Measurements from ENCODE around the gene SPATS2.
"Not testable (repeated sequence)": the region's sequence is repeated elsewhere in the genome, so short reads cannot be mapped to it uniquely, and the experiment has no call there.

SPATS2 gene

GRCh38 chr12:49375406-49375805, 8.1 kb downstream of the SPATS2 start:
- no peak overlapping the region for H2AFZ ChIP-seq (ENCODE audit: low read length, unreplicated experiment)
- peaks cover 8% of the 10 kb centered on the region for H3K4me1 ChIP-seq (ENCODE audit: control insufficient read depth, insufficient read depth, low read length, unreplicated experiment)
- H3K27me3 ChIP-seq (ENCODE audit: insufficient read depth, low read length), result no peaks in the 10 kb centered on the region
- peaks cover 87% of the 10 kb centered on the region for H3K79me2 ChIP-seq (ENCODE audit: control insufficient read depth, insufficient read depth, low read length, unreplicated experiment)
- H3K36me3 ChIP-seq (ENCODE audit: insufficient read depth, low read length), result peaks cover 16% of the 10 kb centered on the region
- no peak overlapping the region for H3K4me3 ChIP-seq (ENCODE audit: low read depth, low read length)
- H3K27ac ChIP-seq (ENCODE audit: low read depth, low read length), result no peak overlapping the region

DNA sequence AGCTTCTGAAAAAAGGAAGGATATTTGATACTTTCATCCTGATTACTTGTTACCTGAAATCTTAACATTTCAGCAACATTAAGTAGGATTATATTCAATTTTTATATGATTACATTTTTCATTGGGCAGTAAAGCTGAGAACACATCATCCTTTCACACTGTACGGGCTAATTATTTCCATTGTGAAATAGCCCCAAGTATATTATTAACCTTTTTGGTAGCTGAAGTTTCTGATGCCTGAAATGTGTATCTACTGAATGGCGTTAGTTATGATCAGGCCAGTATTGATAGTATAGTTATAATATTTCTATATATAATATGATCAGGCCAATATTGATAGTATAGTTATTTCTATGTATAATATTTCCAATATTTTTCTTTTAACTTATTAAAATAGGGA, 10.1 kb downstream of the SPATS2 start:
- Histone ChIP-seq H3K36me3 (ENCODE audit: insufficient read depth, low read length) (peaks cover 9% of the 10 kb centered on the region), H3K4me1 (ENCODE audit: control insufficient read depth, insufficient read depth, low read length, unreplicated experiment) (peaks cover 4% of the 10 kb centered on the region), H3K4me3 (ENCODE audit: low read depth, low read length) (no peak overlapping the region), H2AFZ (ENCODE audit: low read length, unreplicated experiment) (no peak overlapping the region), H3K79me2 (ENCODE audit: control insufficient read depth, insufficient read depth, low read length, unreplicated experiment) (peaks cover 86% of the 10 kb centered on the region), H3K27ac (ENCODE audit: low read depth, low read length) (no peak overlapping the region), H3K27me3 (ENCODE audit: insufficient read depth, low read length) (no peaks in the 10 kb centered on the region)

GRCh38 chr12:49380184-49380583, 12.9 kb downstream of the SPATS2 start:
- H3K27ac ChIP-seq (ENCODE audit: low read depth, low read length); H3K27me3 ChIP-seq (ENCODE audit: insufficient read depth, low read length); H2AFZ ChIP-seq (ENCODE audit: low read length, unreplicated experiment); H3K36me3 ChIP-seq (ENCODE audit: insufficient read depth, low read length); H3K4me1 ChIP-seq (ENCODE audit: control insufficient read depth, insufficient read depth, low read length, unreplicated experiment); H3K4me3 ChIP-seq (ENCODE audit: low read depth, low read length): not testable (repeated sequence)
- H3K79me2 ChIP-seq (ENCODE audit: control insufficient read depth, insufficient read depth, low read length, unreplicated experiment), result peaks cover 85% of the 10 kb centered on the region

DNA sequence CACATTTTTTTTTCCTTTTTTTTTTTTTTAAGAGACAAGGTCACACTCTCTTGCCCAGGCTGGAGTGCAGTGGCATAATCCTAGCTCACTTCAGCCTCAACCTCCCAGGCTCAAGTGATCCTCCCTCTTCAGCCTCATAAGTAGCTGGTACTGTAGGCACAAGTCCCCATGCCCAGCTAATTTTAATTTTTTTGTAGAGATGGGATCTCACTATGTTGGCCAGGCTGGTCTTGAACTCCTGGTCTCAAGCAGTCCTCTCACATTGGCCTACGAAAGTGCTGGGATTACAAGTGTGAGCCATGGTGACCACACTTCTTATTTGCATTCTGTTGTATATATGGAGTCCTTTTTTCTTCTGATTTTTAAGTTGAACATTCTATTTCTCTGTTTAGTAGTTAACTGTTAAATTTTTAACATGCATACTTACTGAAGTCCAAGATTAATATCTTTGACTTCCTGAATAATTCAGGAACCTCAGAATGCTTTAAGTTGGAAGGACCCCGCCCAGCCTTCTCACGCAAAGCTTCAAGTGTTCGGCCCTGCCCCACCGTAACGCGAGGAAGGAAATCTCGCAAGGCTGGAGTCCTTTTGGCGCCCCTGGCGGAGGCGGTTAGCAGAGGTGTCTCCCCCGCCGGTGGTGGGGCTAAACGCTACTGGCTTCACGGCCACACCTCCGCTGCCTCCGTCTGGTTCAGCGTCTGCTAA, 21.6 kb downstream of the SPATS2 start:
- peaks cover 8% of the 10 kb centered on the region for H3K36me3 ChIP-seq (ENCODE audit: insufficient read depth, low read length)
- no peaks in the 10 kb centered on the region for H3K27me3 ChIP-seq (ENCODE audit: insufficient read depth, low read length)
- no peak overlapping the region for H2AFZ ChIP-seq (ENCODE audit: low read length, unreplicated experiment)
- peaks cover 83% of the 10 kb centered on the region for H3K79me2 ChIP-seq (ENCODE audit: control insufficient read depth, insufficient read depth, low read length, unreplicated experiment)
- no peak overlapping the region for H3K27ac ChIP-seq (ENCODE audit: low read depth, low read length)
- H3K4me1 ChIP-seq (ENCODE audit: control insufficient read depth, insufficient read depth, low read length, unreplicated experiment), result no peaks in the 10 kb centered on the region
- no peak overlapping the region for H3K4me3 ChIP-seq (ENCODE audit: low read depth, low read length)

DNA sequence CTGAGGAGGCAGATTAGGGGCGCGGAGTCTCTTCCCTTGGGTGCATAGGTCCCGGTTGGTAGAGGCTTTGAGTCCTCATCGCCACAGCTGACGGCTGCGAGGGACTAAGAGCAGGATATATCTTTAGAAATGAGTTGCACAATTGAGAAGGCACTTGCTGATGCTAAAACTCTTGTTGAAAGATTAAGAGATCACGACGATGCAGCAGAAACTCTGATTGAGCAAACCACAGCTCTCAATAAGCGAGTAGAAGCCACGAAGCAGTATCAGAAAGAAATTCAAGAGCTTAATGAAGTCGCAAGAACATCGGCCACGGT, 22.1 kb downstream of the SPATS2 start:
- H3K27me3 ChIP-seq (ENCODE audit: insufficient read depth, low read length), result no peaks in the 10 kb centered on the region
- H3K4me3 ChIP-seq (ENCODE audit: low read depth, low read length), result no peak overlapping the region
- no peaks in the 10 kb centered on the region for H3K4me1 ChIP-seq (ENCODE audit: control insufficient read depth, insufficient read depth, low read length, unreplicated experiment)
- peaks cover 11% of the 10 kb centered on the region for H3K36me3 ChIP-seq (ENCODE audit: insufficient read depth, low read length)
- H3K27ac ChIP-seq (ENCODE audit: low read depth, low read length), result no peak overlapping the region
- H3K79me2 ChIP-seq (ENCODE audit: control insufficient read depth, insufficient read depth, low read length, unreplicated experiment), result peaks cover 83% of the 10 kb centered on the region
- no peak overlapping the region for H2AFZ ChIP-seq (ENCODE audit: low read length, unreplicated experiment)

GRCh38 chr12:49397000-49397399, 29.7 kb downstream of the SPATS2 start:
- Histone ChIP-seq H3K4me3 (ENCODE audit: low read depth, low read length) (no peak overlapping the region), H3K4me1 (ENCODE audit: control insufficient read depth, insufficient read depth, low read length, unreplicated experiment) (no peaks in the 10 kb centered on the region), H3K36me3 (ENCODE audit: insufficient read depth, low read length) (peaks cover 11% of the 10 kb centered on the region), H3K79me2 (ENCODE audit: control insufficient read depth, insufficient read depth, low read length, unreplicated experiment) (peaks cover 88% of the 10 kb centered on the region), H2AFZ (ENCODE audit: low read length, unreplicated experiment) (no peak overlapping the region), H3K27ac (ENCODE audit: low read depth, low read length) (no peak overlapping the region), H3K27me3 (ENCODE audit: insufficient read depth, low read length) (no peaks in the 10 kb centered on the region)

DNA sequence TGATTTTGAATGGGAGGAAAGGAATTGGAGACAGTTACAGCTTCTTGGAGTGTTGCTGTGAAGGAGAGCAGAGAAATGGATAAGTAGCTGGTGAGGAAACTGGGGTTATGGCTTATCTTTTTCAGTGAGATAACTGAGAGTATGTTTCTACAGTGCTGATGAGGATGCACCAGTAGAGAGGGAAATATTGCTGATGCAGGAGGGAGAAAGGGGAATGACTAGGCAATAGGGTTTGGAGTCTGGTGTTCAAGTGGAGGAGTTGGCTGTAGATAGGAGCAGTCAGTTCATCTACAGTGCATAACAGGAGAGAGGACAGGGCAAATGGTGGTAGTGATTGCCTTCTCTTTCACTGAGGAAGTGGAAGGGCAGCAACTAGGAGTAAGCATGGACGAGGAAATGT, 33.0 kb downstream of the SPATS2 start:
- H3K27me3 ChIP-seq (ENCODE audit: insufficient read depth, low read length), result no peaks in the 10 kb centered on the region
- H3K4me3 ChIP-seq (ENCODE audit: low read depth, low read length), result no peak overlapping the region
- no peak overlapping the region for H3K27ac ChIP-seq (ENCODE audit: low read depth, low read length)
- H3K4me1 ChIP-seq (ENCODE audit: control insufficient read depth, insufficient read depth, low read length, unreplicated experiment), result no peaks in the 10 kb centered on the region
- no peak overlapping the region for H2AFZ ChIP-seq (ENCODE audit: low read length, unreplicated experiment)
- 0 out of 2 replicates have a peak, but pooled peaks cover 6% of the 10 kb centered on the region for H3K36me3 ChIP-seq (ENCODE audit: insufficient read depth, low read length)
- H3K79me2 ChIP-seq (ENCODE audit: control insufficient read depth, insufficient read depth, low read length, unreplicated experiment), result peaks cover 90% of the 10 kb centered on the region

DNA sequence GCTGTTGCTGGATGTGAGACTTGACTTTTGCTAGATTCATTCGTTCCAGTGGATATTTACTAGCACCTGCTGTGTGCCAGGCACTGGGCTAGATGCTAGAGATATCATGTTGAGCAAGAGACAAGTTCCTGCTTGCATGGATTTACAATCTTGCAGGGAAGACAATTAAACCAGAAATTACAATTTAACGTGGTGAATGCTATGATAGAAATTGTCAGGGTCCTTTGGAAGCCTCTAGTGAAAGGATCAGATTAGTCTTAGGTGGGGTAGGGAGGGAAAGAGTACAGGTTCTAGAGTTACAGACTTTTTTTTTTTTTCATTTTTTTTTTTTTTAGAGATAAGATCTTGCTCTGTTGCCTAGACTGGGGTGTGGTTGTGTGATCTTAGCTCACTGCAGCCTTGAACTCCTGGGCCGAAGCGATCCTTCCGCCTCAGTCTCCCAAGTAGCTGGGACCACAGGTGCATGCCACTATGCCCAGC, 36.7 kb downstream of the SPATS2 start:
- Histone ChIP-seq H3K27me3 (ENCODE audit: insufficient read depth, low read length) (no peaks in the 10 kb centered on the region), H3K27ac (ENCODE audit: low read depth, low read length) (no peak overlapping the region), H3K4me3 (ENCODE audit: low read depth, low read length) (no peak overlapping the region), H3K36me3 (ENCODE audit: insufficient read depth, low read length) (0 out of 2 replicates have a peak, but pooled peaks cover 5% of the 10 kb centered on the region), H3K79me2 (ENCODE audit: control insufficient read depth, insufficient read depth, low read length, unreplicated experiment) (peaks cover 84% of the 10 kb centered on the region), H3K4me1 (ENCODE audit: control insufficient read depth, insufficient read depth, low read length, unreplicated experiment) (no peaks in the 10 kb centered on the region), H2AFZ (ENCODE audit: low read length, unreplicated experiment) (no peak overlapping the region)

- H2AFZ ChIP-seq (ENCODE audit: low read length, unreplicated experiment), result no peak overlapping the region
- H3K79me2 ChIP-seq (ENCODE audit: control insufficient read depth, insufficient read depth, low read length, unreplicated experiment), result peaks cover 79% of the 10 kb centered on the region
- no peak overlapping the region for H3K27ac ChIP-seq (ENCODE audit: low read depth, low read length)
Observed at GRCh38 chr12:49404956-49405355, 37.7 kb downstream of the SPATS2 start.

DNA sequence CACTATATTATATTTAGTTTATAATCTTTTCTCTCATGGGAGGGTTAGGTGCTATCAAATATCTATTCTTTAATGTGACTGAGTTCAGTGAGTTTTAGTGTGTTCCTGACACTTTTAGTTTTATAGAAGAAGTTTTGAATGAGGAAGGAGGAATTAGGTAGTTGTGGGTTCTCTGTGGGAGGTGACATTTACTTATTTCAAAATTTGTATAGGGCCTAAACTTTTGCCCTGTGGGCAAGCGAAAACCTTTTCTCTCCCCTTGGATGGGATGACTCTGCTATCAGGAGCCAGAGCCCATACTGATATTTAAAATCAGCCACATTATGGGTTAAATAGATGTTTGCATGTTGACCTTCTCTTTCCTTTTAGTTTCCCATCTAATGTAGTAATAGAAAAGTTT, 43.6 kb downstream of the SPATS2 start:
- H3K79me2 ChIP-seq (ENCODE audit: control insufficient read depth, insufficient read depth, low read length, unreplicated experiment), result peaks cover 68% of the 10 kb centered on the region
- H2AFZ ChIP-seq (ENCODE audit: low read length, unreplicated experiment), result no peak overlapping the region
- H3K27me3 ChIP-seq (ENCODE audit: insufficient read depth, low read length), result no peaks in the 10 kb centered on the region
- no peak overlapping the region for H3K27ac ChIP-seq (ENCODE audit: low read depth, low read length)
- H3K4me3 ChIP-seq (ENCODE audit: low read depth, low read length), result no peak overlapping the region
- H3K4me1 ChIP-seq (ENCODE audit: control insufficient read depth, insufficient read depth, low read length, unreplicated experiment), result peaks cover 13% of the 10 kb centered on the region
- 0 out of 2 replicates have a peak, but pooled peaks cover 5% of the 10 kb centered on the region for H3K36me3 ChIP-seq (ENCODE audit: insufficient read depth, low read length)

More at GRCh38 chr12:49404956-49405355, 37.7 kb downstream of the SPATS2 start:
- H3K4me3 ChIP-seq (ENCODE audit: low read depth, low read length), result no peak overlapping the region
- 0 out of 2 replicates have a peak, but pooled peaks cover 5% of the 10 kb centered on the region for H3K36me3 ChIP-seq (ENCODE audit: insufficient read depth, low read length)
- no peaks in the 10 kb centered on the region for H3K27me3 ChIP-seq (ENCODE audit: insufficient read depth, low read length)
- no peaks in the 10 kb centered on the region for H3K4me1 ChIP-seq (ENCODE audit: control insufficient read depth, insufficient read depth, low read length, unreplicated experiment)

DNA sequence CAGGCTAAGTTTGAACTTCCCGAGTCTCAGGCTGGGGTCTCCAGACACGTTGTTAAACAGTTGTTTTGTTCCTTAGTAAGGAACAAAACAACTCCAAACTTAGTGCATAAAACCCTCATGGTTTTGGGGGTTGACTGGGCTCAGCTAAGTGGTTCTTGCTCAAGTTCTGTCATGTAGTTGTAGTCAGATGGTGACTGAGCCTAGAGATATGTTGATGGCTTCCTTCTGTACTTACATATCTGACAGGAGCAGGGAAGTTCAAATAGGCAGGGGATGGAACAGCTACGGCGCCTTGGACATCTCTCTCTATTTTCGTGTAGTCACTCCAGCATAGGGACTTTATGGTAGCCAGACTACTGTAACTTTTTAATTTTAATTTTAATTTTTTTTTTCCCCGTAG, 45.7 kb downstream of the SPATS2 start:
- Histone ChIP-seq H3K4me3 (ENCODE audit: low read depth, low read length) (no peak overlapping the region), H3K36me3 (ENCODE audit: insufficient read depth, low read length) (no peaks in the 10 kb centered on the region), H3K4me1 (ENCODE audit: control insufficient read depth, insufficient read depth, low read length, unreplicated experiment) (peaks cover 13% of the 10 kb centered on the region), H3K27ac (ENCODE audit: low read depth, low read length) (no peak overlapping the region), H3K27me3 (ENCODE audit: insufficient read depth, low read length) (no peaks in the 10 kb centered on the region), H3K79me2 (ENCODE audit: control insufficient read depth, insufficient read depth, low read length, unreplicated experiment) (peaks cover 71% of the 10 kb centered on the region), H2AFZ (ENCODE audit: low read length, unreplicated experiment) (no peak overlapping the region)

Measured in ACC112 (cell line).